ENCODE measurements around the gene PRRX2. TPM values are rescaled to one million over a fixed set of nuclear protein-coding genes. Genes with fewer than 3 reads are reported as not detected.

PRRX2 gene
- total and polyA plus RNA-seq, 4 donors = 0.03 to 0.08 TPM; not detected in 2

DNA sequence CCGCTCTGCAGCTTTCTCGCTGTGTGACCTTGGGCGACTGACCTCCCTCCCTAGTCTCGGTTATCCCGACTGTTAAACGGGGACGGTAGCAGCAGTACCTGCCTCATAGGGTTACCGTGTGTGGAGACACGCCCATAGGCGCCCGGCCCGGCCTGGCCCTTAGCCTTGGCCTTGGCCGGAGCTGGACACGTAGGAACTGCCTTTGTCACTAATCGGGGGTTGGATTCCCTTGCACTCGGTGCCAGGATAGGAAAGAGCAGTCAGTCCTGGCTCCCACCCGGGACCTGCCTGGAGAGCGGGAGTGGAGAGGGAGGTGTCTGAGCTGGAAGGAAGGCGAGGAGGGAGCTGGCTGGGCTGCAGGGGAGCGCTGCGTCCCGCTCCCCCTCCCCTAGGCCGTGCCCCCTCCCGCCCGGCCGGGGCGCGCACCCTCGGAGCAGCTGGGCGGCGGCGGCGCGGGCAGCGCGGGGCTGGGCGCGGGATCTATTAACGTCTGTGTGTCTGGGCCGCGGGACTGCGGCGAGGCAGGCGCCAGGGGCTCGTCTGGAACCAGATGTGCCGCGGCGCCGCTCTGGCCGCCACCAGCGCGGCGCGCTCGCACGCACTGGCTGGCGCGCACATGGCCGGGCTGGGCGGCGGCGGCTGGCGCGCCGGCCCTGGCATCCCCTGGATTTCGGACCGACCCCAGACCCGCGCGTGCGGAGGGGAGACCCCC, 31.7 kb downstream of the PRRX2 start:
- no peak for DNase-seq (ENCODE audit: low spot score)
- H3K9me3 ChIP-seq (ENCODE audit: control insufficient read depth in 4 of 4, low read length in 3 of 4) = no peaks in the 10 kb centered on the region
- H3K9ac ChIP-seq (ENCODE audit: low read depth in 1 of 2, low read length in 2 of 2) = no peak overlapping the region
- H3K4me3 ChIP-seq (ENCODE audit: low read depth in 1 of 3, low read length in 3 of 3) = peak overlapping the region in 1 of 3 donors; percentile 13
- no peak overlapping the region for H3K27ac ChIP-seq (ENCODE audit: low read depth in 1 of 2, low read length in 2 of 2)
- WGBS = 4% methylated on average over 71 of the region's 71 CpGs
- peaks cover 0 to 3% (median 1%) of the 10 kb centered on the region in 4 donors for H3K27me3 ChIP-seq (ENCODE audit: control insufficient read depth in 4 of 4, insufficient read depth in 4 of 4, low read length in 3 of 4)
- TF ChIP-seq RXRA (IDR thresholded peaks at IDR 0.05) (no peak), JUND (IDR thresholded peaks at IDR 0.05) (no peak), EGR1 (IDR thresholded peaks at IDR 0.05; ENCODE audit: low read depth in 2 of 2) (no peak), HNF4A (conservative IDR thresholded peaks at IDR 0.05) (no peak), FOXA1 (IDR thresholded peaks at IDR 0.05) (no peak), GABPA (IDR thresholded peaks at IDR 0.05 in 1 of 2, conservative IDR thresholded peaks at IDR 0.05 in 1 of 2) (no peak), YY1 (IDR thresholded peaks at IDR 0.05) (no peak), RAD21 (IDR thresholded peaks at IDR 0.05) (no peak)
- TF ChIP-seq, protein P1, sequence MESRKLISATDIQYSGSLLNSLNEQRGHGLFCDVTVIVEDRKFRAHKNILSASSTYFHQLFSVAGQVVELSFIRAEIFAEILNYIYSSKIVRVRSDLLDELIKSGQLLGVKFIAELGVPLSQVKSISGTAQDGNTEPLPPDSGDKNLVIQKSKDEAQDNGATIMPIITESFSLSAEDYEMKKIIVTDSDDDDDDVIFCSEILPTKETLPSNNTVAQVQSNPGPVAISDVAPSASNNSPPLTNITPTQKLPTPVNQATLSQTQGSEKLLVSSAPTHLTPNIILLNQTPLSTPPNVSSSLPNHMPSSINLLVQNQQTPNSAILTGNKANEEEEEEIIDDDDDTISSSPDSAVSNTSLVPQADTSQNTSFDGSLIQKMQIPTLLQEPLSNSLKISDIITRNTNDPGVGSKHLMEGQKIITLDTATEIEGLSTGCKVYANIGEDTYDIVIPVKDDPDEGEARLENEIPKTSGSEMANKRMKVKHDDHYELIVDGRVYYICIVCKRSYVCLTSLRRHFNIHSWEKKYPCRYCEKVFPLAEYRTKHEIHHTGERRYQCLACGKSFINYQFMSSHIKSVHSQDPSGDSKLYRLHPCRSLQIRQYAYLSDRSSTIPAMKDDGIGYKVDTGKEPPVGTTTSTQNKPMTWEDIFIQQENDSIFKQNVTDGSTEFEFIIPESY (IDR thresholded peaks at IDR 0.05) = no peak
- TF ChIP-seq, protein P2, sequence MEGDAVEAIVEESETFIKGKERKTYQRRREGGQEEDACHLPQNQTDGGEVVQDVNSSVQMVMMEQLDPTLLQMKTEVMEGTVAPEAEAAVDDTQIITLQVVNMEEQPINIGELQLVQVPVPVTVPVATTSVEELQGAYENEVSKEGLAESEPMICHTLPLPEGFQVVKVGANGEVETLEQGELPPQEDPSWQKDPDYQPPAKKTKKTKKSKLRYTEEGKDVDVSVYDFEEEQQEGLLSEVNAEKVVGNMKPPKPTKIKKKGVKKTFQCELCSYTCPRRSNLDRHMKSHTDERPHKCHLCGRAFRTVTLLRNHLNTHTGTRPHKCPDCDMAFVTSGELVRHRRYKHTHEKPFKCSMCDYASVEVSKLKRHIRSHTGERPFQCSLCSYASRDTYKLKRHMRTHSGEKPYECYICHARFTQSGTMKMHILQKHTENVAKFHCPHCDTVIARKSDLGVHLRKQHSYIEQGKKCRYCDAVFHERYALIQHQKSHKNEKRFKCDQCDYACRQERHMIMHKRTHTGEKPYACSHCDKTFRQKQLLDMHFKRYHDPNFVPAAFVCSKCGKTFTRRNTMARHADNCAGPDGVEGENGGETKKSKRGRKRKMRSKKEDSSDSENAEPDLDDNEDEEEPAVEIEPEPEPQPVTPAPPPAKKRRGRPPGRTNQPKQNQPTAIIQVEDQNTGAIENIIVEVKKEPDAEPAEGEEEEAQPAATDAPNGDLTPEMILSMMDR (IDR thresholded peaks at IDR 0.05; ENCODE audit: low read depth, low read length, missing input control) = no peak
- TF ChIP-seq, protein P3, sequence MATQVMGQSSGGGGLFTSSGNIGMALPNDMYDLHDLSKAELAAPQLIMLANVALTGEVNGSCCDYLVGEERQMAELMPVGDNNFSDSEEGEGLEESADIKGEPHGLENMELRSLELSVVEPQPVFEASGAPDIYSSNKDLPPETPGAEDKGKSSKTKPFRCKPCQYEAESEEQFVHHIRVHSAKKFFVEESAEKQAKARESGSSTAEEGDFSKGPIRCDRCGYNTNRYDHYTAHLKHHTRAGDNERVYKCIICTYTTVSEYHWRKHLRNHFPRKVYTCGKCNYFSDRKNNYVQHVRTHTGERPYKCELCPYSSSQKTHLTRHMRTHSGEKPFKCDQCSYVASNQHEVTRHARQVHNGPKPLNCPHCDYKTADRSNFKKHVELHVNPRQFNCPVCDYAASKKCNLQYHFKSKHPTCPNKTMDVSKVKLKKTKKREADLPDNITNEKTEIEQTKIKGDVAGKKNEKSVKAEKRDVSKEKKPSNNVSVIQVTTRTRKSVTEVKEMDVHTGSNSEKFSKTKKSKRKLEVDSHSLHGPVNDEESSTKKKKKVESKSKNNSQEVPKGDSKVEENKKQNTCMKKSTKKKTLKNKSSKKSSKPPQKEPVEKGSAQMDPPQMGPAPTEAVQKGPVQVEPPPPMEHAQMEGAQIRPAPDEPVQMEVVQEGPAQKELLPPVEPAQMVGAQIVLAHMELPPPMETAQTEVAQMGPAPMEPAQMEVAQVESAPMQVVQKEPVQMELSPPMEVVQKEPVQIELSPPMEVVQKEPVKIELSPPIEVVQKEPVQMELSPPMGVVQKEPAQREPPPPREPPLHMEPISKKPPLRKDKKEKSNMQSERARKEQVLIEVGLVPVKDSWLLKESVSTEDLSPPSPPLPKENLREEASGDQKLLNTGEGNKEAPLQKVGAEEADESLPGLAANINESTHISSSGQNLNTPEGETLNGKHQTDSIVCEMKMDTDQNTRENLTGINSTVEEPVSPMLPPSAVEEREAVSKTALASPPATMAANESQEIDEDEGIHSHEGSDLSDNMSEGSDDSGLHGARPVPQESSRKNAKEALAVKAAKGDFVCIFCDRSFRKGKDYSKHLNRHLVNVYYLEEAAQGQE (IDR thresholded peaks at IDR 0.05) = no peak
- TF ChIP-seq, protein P4, sequence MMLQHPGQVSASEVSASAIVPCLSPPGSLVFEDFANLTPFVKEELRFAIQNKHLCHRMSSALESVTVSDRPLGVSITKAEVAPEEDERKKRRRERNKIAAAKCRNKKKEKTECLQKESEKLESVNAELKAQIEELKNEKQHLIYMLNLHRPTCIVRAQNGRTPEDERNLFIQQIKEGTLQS (IDR thresholded peaks at IDR 0.05) = no peak
- H3K36me3 ChIP-seq (ENCODE audit: control insufficient read depth in 4 of 4, insufficient read depth in 3 of 4, low read depth in 1 of 4, low read length in 3 of 4) = no peaks in the 10 kb centered on the region
- H3K4me1 ChIP-seq (ENCODE audit: control insufficient read depth in 4 of 4, insufficient read depth in 4 of 4, low read length in 3 of 4) = peaks cover 3 to 9% (median 6%) of the 10 kb centered on the region in 4 donors

DNA sequence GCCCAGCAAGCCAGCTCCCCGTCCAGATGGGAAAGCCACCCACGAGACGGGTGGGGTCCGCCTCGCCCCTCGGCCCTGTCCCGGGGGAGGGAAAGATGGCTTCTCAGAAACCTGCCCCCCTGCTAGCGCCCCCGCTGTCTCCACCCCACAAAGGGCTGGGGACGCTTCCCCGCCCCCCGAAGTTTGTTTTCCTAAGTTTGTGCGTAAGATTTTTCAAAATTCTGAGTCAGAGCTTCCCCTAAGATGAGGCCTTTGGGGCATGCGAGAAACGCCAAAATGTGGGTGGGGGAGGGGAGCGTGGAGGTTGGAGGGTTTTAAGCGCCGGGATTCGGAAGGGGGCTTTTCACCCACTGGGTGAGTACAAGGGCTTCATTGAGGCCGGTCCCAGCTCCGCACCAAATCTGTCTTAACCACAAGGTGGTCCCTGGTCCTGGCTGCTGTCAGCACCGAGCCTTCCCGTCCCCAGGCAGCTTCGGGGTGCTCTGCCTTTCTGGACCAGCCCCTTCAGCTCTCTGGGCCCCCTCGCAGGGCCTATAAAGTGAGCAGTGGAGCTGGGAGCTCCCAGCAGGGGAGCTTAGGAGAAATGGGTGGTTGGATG, 32.3 kb downstream of the PRRX2 start:
- Histone ChIP-seq H3K9ac (ENCODE audit: low read depth in 1 of 2, low read length in 2 of 2) (no peak overlapping the region), H3K9me3 (ENCODE audit: control insufficient read depth in 4 of 4, low read length in 3 of 4) (no peaks in the 10 kb centered on the region), H3K27me3 (ENCODE audit: control insufficient read depth in 4 of 4, insufficient read depth in 4 of 4, low read length in 3 of 4) (peaks cover 0 to 4% (median 1%) of the 10 kb centered on the region in 4 donors), H3K4me1 (ENCODE audit: control insufficient read depth in 4 of 4, insufficient read depth in 4 of 4, low read length in 3 of 4) (peaks cover 3 to 9% (median 6%) of the 10 kb centered on the region in 4 donors), H3K27ac (ENCODE audit: low read depth in 1 of 2, low read length in 2 of 2) (no peak overlapping the region), H3K36me3 (ENCODE audit: control insufficient read depth in 4 of 4, insufficient read depth in 3 of 4, low read depth in 1 of 4, low read length in 3 of 4) (no peaks in the 10 kb centered on the region), H3K4me3 (ENCODE audit: low read depth in 1 of 3, low read length in 3 of 3) (peak overlapping the region in 1 of 3 donors; percentile 13)
- no peak for TF ChIP-seq GABPA (IDR thresholded peaks at IDR 0.05 in 1 of 2, conservative IDR thresholded peaks at IDR 0.05 in 1 of 2)
- TF ChIP-seq YY1 (IDR thresholded peaks at IDR 0.05) = no peak
- TF ChIP-seq HNF4G (IDR thresholded peaks at IDR 0.05) = no peak
- no peak for TF ChIP-seq NR2F2 (IDR thresholded peaks at IDR 0.05)
- no peak for TF ChIP-seq FOXA2 (IDR thresholded peaks at IDR 0.05)
- no peak for TF ChIP-seq TAF1 (conservative IDR thresholded peaks at IDR 0.05)
- TF ChIP-seq, protein P5, sequence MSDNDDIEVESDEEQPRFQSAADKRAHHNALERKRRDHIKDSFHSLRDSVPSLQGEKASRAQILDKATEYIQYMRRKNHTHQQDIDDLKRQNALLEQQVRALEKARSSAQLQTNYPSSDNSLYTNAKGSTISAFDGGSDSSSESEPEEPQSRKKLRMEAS (IDR thresholded peaks at IDR 0.05) = no peak
- TF ChIP-seq SP1 (IDR thresholded peaks at IDR 0.05) = no peak
- TF ChIP-seq EGR1 (IDR thresholded peaks at IDR 0.05; ENCODE audit: low read depth in 2 of 2) = no peak
- TF ChIP-seq, protein P4 (IDR thresholded peaks at IDR 0.05) = no peak
- TF ChIP-seq, protein P3 (IDR thresholded peaks at IDR 0.05) = no peak
- 8% methylated on average over 25 of the region's 25 CpGs for WGBS
- DNase-seq (ENCODE audit: low spot score) = no peak

All from liver (tissue), 9 donors.